GM23248 (cell line): ENCODE measurements around the gene PAX7. TPM values are rescaled to one million over a fixed set of nuclear protein-coding genes. Genes with fewer than 3 reads are reported as not detected.
A peak's percentile ranks its signal among the peaks of the same experiment; 100 is the strongest.

Source experiments
- DNase-seq: peaks from one replicate; pipeline ENCODE4 v3.0.0-alpha.2; 2015
- H2AFZ ChIP-seq: fragments of 200-600 bp; sonication (generic); 2 replicates; pipeline ENCODE4 v1.6.1; 2016; ENCODE audit warnings: antibody characterized with exemption
- H3F3A ChIP-seq: fragments of 200-600 bp; sonication (generic); 2 replicates; pipeline ENCODE4 v1.6.1; 2016; ENCODE audit warnings: mild to moderate bottlenecking, antibody characterized with exemption, mixed run types; ENCODE audit not compliant: insufficient read depth
- H3K27ac ChIP-seq: fragments of 200-600 bp; sonication (generic); 2 replicates; pipeline ENCODE4 v1.5.1; 2016; ENCODE audit warnings: mild to moderate bottlenecking
- H3K27me3 ChIP-seq: fragments of 200-600 bp; sonication (generic); replicated peaks from 2 replicates; pipeline ENCODE4 v1.6.1; 2016; ENCODE audit warnings: mild to moderate bottlenecking; ENCODE audit not compliant: insufficient read depth
- H3K36me3 ChIP-seq: fragments of 200-600 bp; sonication (generic); 2 replicates; pipeline ENCODE4 v1.6.1; 2016; ENCODE audit warnings: low read depth, mild to moderate bottlenecking
- H3K4me1 ChIP-seq: fragments of 200-600 bp; sonication (generic); 2 replicates; pipeline ENCODE4 v1.6.1; 2016; ENCODE audit warnings: mild to moderate bottlenecking; ENCODE audit not compliant: insufficient read depth
- H3K4me2 ChIP-seq: fragments of 200-600 bp; sonication (generic); one replicate; pipeline ENCODE4 v1.6.1; 2016; ENCODE audit warnings: mild to moderate bottlenecking; ENCODE audit not compliant: unreplicated experiment
- H3K4me3 ChIP-seq: fragments of 200-600 bp; sonication (generic); 2 replicates; pipeline ENCODE4 v1.5.1; 2016; ENCODE audit warnings: mild to moderate bottlenecking
- H3K79me2 ChIP-seq: fragments of 200-600 bp; sonication (generic); 2 replicates; pipeline ENCODE4 v1.6.1; 2016; ENCODE audit warnings: mild to moderate bottlenecking; ENCODE audit not compliant: insufficient read depth
- H3K9ac ChIP-seq: fragments of 200-600 bp; sonication (generic); 2 replicates; pipeline ENCODE4 v1.6.1; 2016; ENCODE audit warnings: mild to moderate bottlenecking
- H3K9me2 ChIP-seq: fragments of 200-600 bp; sonication (generic); 2 replicates; pipeline ENCODE4 v1.6.1; 2016; ENCODE audit warnings: mixed run types, mild to moderate bottlenecking, moderate library complexity; ENCODE audit not compliant: insufficient read depth
- H3K9me3 ChIP-seq: fragments of 200-600 bp; sonication (generic); one replicate; pipeline ENCODE4 v1.6.1; 2017; ENCODE audit warnings: low read depth
- H4K20me1 ChIP-seq: fragments of 200-600 bp; sonication (generic); 2 replicates; pipeline ENCODE4 v1.6.0; 2016; ENCODE audit not compliant: insufficient read depth
- EZH2 ChIP-seq: fragments of 200-600 bp; sonication (generic); IDR thresholded peaks from 2 replicates; pipeline ENCODE4 v1.6.1; 2018; ENCODE audit warnings: antibody characterized with exemption, mild to moderate bottlenecking; ENCODE audit not compliant: insufficient read depth, poor library complexity, severe bottlenecking
- EZH2phosphoT487 ChIP-seq: fragments of 200-600 bp; sonication (generic); IDR thresholded peaks from 2 replicates; pipeline ENCODE4 v1.6.1; 2018; ENCODE audit warnings: antibody characterized with exemption, moderate library complexity, mild to moderate bottlenecking, low read depth; ENCODE audit not compliant: insufficient read depth
- WGBS, 2 experiments: methylation state at CpG; one replicate each; pipeline ENCODE4 v1.1.6; 2015 to 2017; ENCODE audit warnings: low lambda C conversion rate in 2 of 2, low coverage in 1 of 2; ENCODE audit errors: missing lambda C conversion rate in 2 of 2; 5-methylcytosine and 5-hydroxymethylcytosine counted together
- in situ Hi-C: fragments of 300-500 bp; cut with MboI; formaldehyde crosslinking; loops from 2 replicates; pipeline ENCODE4 v1.15.0; 2020
- polyA plus RNA-seq: library from polyadenylated mRNA; unstranded; fragments of >200 nt; fragmentation: Nextera tagmentation; extraction: Ambion mirVana; gene quantifications from 2 replicates; pipeline ENCODE4 v1.2.1, GENCODE V29; 2016
- total RNA-seq: library from RNA; depleted of rRNA; stranded (reverse); fragments of >200 nt; shearing (Covaris generic); gene quantifications from 2 replicates; pipeline ENCODE4 v1.2.3, GENCODE V29; 2014

Gene PAX7
- total and polyA plus RNA-seq, 2 experiments from 2014 or later, result not detected

DNA sequence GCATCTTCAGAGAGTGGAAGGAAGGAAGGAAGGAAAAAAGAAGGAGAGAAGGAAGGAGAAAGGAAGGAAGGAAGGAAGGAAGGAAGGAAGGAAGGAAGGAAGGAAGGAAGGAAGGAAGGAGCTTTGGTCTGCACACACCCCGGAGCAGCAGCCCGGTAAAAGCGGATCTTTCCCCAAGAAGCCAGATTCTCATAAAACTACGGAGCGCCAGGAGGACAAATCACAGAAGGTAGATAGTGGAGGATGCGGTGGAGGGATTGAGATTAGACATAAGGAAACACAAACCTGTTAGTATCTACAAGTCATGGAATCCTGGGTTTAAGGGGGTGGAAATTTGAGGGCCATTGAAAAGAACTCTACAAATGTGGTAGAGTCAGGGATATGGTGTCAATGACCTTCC is 36.7 kb downstream of the PAX7 start:
- Histone ChIP-seq H3F3A (no peaks in the 10 kb centered on the region), H3K4me3 (no peak overlapping the region), H4K20me1 (no peaks in the 10 kb centered on the region), H3K79me2 (no peaks in the 10 kb centered on the region), H3K9ac (no peak overlapping the region), H3K4me1 (no peaks in the 10 kb centered on the region), H3K9me2 (no peaks in the 10 kb centered on the region), H3K27me3 (no peaks in the 10 kb centered on the region; the same call in 1 of the 2 replicates), H3K4me2 (no peak overlapping the region), H2AFZ (no peak overlapping the region), H3K27ac (no peak overlapping the region), H3K36me3 (no peaks in the 10 kb centered on the region), H3K9me3 (no peaks in the 10 kb centered on the region)
- in situ Hi-C loops, result no loop called here
- TF ChIP-seq EZH2phosphoT487, result no peak
- TF ChIP-seq EZH2, result no peak
- DNase-seq, result no peak
- 77 to 83% methylated on average over 5 to 6 of the region's 6 CpGs for WGBS, 2 experiments

DNA sequence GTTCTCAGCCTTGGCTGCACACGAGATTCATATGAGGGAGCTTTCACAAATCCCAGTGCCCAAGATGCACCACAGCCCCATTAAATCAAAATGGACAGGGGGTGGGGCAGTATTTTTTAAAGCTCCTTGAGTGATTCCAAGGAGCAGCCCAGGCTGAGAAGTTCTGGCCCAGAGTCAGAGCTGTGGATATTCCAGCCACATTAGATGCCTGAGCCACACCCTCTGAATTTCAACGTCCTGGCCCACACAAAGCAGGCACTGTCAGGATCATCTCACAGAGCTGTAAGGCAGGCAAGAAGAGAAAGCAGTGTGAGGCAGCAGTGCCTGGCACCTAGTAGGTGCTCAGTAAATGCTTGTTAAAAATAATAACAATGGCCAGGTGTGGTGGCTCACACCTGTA is 37.4 kb downstream of the PAX7 start:
- Histone ChIP-seq H3K4me3 (no peak overlapping the region), H3K79me2 (no peaks in the 10 kb centered on the region), H2AFZ (no peak overlapping the region), H3K9me2 (no peaks in the 10 kb centered on the region), H3K4me1 (no peaks in the 10 kb centered on the region), H3K27me3 (no peaks in the 10 kb centered on the region; the same call in 1 of the 2 replicates), H3K4me2 (no peak overlapping the region), H4K20me1 (no peaks in the 10 kb centered on the region), H3K36me3 (no peaks in the 10 kb centered on the region), H3K9me3 (no peaks in the 10 kb centered on the region), H3K9ac (no peak overlapping the region), H3K27ac (no peak overlapping the region), H3F3A (no peaks in the 10 kb centered on the region)
- 0 to 5% methylated on average over 2 of the region's 2 CpGs for WGBS, 2 experiments
- in situ Hi-C loops, result no loop called here
- TF ChIP-seq EZH2 (no peak), EZH2phosphoT487 (no peak)
- no peak for DNase-seq

DNA sequence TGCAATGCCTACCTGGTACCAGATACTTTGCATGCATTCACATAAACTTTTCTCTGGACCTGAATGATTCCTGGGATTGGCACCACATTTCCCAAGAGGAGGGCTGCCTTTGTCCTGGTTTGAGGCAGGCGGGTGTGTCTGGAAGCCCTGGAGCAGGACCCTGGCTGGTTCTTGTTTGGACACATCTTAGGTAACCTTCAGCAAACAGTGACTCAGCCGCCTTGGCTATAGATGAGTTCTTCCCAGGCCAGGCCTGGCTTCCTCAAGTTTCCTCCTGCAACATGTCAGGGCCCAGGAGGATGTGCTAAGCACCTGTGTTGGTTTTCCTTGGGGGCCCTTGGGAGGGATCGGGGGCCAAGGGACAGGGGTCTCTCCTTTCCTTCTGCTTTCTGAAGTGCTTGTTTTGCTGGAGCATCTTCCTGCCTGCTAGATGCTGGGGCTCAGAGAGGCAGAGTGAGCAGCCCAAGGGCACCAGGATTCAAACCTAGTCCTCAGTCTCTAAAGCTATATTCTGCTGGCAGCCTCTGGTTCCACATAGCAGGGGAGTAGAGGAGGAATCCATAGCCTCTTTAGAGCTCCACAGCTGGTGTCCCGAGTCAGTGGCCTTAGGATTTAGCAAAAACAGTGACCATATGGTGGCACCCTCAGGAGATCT is 38.2 kb downstream of the PAX7 start:
- in situ Hi-C loops, result no loop called here
- peak; percentile 21 for DNase-seq

DNA sequence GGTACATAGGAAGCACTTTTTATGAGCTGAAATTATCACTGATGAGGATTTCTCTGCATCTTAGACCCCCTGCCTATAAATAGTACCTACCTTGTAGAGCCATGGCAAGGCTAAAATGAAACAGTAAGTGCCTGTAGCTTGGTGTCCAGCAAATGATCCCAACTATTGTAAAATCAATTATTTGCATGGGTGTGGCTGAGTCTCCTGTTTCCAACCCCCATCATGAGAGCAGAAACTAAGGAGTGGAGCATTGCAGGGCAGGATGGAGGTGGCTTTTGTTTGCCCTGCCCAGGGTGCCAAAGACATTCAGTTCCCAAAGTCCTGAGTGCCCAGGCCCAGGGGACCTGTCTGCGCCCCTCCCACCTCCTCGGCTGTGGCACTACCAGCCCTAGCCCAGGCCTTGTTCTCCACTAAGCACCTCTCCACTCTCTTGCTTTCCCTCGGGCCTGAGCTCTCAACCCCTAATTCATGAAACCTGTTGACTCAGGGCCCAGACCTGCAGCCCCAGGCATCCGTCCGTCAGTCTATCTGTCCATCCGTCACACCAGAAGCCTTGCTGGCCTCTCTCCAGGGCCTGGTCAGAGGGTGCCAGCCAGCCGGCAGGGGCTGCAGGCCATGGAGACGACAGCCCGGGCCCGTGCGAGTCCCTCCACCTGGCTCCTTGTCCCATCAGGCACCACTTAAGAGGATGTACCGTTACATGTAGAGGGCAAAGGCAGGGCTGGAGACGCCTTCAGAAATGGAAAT is 39.6 kb downstream of the PAX7 start:
- no peak overlapping the region for H3K4me2 ChIP-seq

More for the DNA sequence above, 38.2 kb downstream of the PAX7 start:
- Histone ChIP-seq H3K79me2 (no peaks in the 10 kb centered on the region), H3K9me2 (no peaks in the 10 kb centered on the region), H3K9me3 (no peaks in the 10 kb centered on the region), H3K27me3 (peaks cover 2% of the 10 kb centered on the region; the same call in 1 of the 2 replicates), H3K4me3 (no peak overlapping the region), H3K27ac (no peak overlapping the region), H3K4me2 (no peak overlapping the region), H3F3A (no peaks in the 10 kb centered on the region), H4K20me1 (no peaks in the 10 kb centered on the region), H3K4me1 (no peaks in the 10 kb centered on the region), H3K36me3 (no peaks in the 10 kb centered on the region), H3K9ac (no peak overlapping the region), H2AFZ (no peak overlapping the region)
- 27 to 28% methylated on average over 4 of the region's 4 CpGs for WGBS, 2 experiments
- TF ChIP-seq EZH2phosphoT487, result no peak
- TF ChIP-seq EZH2, result no peak

More for the DNA sequence above, 39.6 kb downstream of the PAX7 start:
- in situ Hi-C loops, result no loop called here
- Histone ChIP-seq H3K9ac (no peak overlapping the region), H4K20me1 (no peaks in the 10 kb centered on the region), H3F3A (no peaks in the 10 kb centered on the region), H3K4me1 (no peaks in the 10 kb centered on the region), H3K27ac (no peak overlapping the region), H3K79me2 (no peaks in the 10 kb centered on the region), H3K36me3 (no peaks in the 10 kb centered on the region), H3K4me3 (no peak overlapping the region), H3K27me3 (peaks cover 8% of the 10 kb centered on the region; the same call in 1 of the 2 replicates), H2AFZ (no peak overlapping the region), H3K9me2 (no peaks in the 10 kb centered on the region), H3K9me3 (no peaks in the 10 kb centered on the region)
- no peak for TF ChIP-seq EZH2
- TF ChIP-seq EZH2phosphoT487, result no peak
- 31 to 39% methylated on average over 13 of the region's 13 CpGs for WGBS, 2 experiments
- DNase-seq, result no peak
